GM18868 (cell line): Measurements from ENCODE around the gene TMEM139.

Source experiments
- ATAC-seq: cut with Tn5 transposase; IDR thresholded peaks from one replicate; pipeline ENCODE4 v1.9.1; 2021; ENCODE audit warnings: mild to moderate bottlenecking, moderate library complexity; ENCODE audit not compliant: unreplicated experiment

Gene TMEM139

DNA sequence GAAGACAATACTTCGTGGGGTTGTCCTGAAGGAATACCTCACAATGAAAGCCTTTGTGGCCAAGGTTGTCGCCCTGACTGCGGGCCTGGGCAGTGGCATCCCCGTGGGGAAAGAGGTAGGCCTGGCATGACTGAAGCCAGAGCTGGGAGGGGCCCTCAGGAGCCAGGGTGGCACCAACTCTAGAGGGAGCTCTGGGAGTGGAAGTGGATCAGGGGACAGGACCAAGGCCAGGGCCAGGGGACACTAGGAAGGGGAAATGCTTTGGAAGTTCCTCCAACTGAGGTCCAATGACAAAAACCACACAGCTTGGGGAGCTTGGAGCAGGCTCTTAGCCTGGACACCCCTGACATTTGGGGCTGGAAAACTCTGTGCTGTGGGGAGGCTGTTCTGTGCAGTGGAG is 37.0 kb downstream of the TMEM139 start:
- ATAC-seq: no peak

DNA sequence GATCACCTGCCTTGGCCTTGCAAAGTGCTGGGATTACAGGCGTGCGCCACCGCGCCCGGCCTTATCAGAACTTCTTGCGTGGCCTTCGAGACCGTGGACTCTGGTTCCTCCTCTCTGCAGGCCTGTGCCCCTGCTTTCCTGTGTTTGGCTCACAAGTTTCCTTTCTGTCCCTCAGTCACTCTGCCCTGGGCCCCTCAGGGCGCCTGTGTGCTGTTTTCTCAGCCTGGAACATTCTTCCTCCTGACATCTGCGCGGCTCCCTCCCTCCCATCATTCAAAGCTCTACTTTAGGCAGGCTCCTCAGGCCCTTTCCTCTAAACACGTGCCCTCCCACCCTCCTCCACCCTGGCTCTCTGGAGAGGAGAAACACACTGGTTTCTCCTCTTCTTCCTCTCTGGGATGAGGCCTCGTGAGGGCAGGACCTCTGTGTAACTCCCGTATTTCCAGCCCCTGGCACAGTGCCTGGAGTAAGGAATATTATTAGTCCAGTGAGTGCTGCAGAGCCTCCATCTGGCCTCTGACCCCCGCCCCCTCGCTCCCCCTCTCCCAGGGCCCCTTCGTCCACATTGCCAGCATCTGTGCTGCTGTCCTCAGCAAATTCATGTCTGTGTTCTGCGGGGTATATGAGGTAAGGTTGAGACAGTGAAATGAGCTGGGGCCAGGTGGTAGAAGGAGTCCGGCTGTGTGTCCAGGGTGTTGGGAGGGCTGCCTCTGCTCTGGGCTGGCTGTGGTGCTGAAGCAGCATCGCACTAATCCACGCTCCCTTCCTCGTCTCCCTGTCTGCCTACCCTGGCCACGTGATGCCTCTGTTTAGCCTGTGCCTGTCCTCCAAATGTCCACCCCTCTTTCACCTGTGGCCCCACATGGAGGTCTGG is 38.2 kb downstream of the TMEM139 start:
- no peak for ATAC-seq

DNA sequence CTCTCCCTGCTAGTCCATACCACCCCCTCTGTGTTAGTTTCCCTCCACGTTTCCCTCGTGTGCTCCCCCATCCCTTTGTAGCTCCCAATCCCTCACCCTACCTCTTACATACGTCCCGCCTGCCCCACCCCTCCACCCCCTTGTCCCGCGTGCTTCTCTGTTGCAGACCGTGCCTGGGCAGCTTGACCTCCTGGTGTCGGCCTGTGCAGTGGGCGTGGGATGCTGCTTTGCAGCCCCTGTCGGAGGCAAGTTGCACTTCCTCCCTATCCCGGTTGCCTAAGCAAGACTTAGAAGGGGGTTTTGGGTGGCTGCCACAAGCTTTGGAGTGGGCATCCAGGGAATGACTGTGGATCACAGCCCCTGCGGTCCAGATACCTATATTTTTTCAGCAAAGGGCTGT is 38.9 kb downstream of the TMEM139 start:
- no peak for ATAC-seq

DNA sequence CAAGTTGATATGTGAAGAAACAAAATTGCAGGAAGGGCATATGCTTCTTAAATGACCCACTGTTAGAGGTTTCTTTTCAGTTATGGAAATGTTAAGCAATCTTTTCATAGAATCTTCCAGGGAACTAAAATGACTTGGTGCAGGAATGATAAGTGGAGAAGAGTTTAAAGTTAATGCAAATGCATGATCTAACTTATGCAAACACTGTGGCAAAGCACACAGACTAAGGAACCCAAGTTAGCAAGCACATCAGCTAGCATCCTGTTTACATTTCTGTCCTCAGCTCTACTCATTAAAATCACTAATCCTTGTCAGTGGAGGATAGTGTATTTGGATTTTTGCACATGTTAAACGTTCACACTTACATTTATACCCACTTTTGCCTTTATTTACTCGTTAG is 40.5 kb downstream of the TMEM139 start:
- ATAC-seq: peak; percentile 45

DNA sequence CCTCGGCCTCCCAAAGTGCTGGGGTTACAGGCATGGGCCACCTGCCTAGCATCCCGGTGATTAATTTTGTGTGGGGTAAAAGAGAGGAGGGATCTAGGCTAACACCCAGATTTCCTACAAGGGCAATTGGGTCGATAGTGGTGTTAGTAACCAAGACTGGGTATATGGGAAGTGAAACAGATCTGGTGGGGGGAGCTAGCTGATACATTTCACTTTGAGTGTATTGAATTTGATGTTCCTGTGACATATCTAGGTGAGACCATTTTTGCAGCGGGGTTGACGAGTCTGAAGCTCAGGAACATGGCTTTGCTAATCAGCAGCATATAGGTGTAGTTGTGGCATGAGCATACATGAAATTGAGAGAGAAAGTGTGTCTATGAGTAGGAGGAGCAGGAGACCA is 43.1 kb downstream of the TMEM139 start:
- ATAC-seq: peak; percentile 64

DNA sequence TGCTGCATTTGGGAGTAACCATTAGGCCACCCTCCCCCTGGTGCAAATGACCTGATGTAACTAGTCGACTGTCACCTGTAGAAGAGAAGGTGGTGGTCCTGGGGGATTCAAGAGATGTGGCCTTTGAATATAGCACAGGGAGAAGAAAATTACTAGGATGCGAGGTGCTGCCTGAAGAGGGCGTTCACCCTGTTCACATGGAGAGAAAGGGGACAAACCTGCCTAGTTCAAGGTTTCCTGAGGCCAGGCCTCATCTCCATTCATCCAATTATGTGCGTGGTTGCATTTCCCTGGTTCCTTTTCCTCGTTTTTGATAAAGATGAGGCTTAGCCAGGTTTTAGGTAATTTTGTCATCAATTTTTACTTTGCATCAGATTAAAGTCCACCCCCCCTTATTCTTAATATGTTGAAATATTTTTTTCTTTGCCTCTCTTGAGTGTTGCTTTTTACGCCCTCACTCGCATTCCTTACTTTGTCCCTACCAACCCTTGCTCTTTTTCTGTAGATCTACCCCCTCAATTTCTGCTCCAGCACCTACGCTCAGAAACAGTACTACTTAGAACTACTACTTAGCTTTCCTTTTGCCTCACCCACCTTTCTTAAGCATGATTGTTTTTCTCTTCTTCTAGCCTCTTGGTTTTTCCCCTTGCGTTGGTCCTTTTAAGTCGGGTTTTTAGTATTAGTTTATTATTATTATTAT is 44.9 kb downstream of the TMEM139 start:
- no peak for ATAC-seq

DNA sequence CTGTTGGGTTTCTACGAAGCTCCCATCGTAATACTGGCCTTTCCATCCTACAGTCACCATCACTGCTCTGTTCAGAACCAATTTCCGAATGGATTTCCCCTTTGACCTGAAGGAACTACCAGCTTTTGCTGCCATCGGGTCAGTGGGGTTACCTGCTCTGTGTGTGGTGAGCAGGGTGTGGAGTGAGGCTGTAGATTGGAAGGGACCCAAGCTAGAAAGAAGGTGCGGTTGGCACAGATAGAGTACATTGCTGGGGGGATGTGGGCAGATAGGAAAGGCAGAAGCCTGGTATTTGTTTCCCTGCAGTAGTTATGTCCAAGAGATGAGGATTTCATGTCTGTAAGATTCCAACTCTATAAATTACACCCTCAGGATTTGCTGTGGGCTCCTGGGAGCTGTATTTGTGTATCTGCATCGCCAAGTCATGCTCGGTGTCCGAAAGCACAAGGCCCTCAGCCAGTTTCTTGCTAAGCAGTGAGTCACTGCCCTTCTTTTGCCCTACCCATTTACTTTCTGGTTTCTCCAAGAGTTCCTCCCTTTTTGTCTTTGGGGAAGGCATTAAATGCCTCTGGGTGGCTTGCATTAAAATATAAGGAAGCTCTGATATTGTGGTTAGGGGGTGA is 46.5 kb downstream of the TMEM139 start:
- no peak for ATAC-seq

DNA sequence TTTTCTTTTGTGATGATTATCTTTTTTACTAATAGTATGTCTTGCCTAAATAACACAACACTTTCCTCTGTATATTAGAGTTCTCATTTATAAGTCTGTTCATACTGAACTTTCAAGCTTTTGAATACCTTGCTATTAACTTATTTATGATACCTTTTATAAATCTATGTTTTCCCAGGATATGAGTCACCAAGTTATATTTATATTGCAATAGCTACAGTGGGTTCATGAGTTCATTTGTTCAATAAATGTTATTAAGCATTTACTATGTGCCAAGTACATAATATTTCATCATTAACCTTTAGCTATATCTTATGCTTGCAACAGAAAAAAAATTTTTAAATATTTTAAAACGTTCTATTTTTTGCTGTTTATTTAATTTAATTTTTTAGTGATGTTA is 49.5 kb downstream of the TMEM139 start:
- no peak for ATAC-seq

DNA sequence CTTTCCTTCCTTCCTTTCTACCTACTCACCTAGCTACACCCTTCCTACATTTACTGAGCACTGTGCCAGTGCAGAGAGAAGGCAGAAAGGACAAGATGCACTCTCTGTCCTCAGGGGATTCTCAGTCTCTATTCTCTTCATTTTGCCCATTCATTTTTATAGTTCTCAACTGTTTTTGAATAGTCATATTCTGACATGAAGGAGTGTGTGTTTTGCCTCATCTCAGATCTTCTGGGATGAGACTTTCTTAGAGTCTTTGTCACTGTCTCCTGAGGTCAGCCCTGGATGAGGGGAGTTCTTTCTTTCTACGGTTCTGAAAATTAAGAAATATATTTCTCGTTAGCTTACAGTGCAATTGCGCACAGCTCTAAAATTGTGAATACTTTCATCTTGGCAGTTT is 52.5 kb downstream of the TMEM139 start:
- no peak for ATAC-seq
